Measurements from ENCODE around the gene NCAM1.

The NCAM1 gene

GRCh38 chr11:113174882-113175281 is 213.7 kb downstream of the NCAM1 start:
- DNase-seq = no peak

- DNase-seq = no peak
These were observed 215.6 kb downstream of the NCAM1 start for GRCh38 chr11:113176599-113177360.

GRCh38 chr11:113177671-113178070 is 216.5 kb downstream of the NCAM1 start:
- no peak for DNase-seq

- DNase-seq = no peak
These were observed 217.3 kb downstream of the NCAM1 start for GRCh38 chr11:113178381-113179070.

GRCh38 chr11:113179181-113179704 is 218.0 kb downstream of the NCAM1 start:
- no peak for DNase-seq

GRCh38 chr11:113181094-113181493 is 219.9 kb downstream of the NCAM1 start:
- no peak for DNase-seq

- no peak for DNase-seq
These were observed 221.1 kb downstream of the NCAM1 start for GRCh38 chr11:113182288-113182687.

GRCh38 chr11:113184498-113184897 is 223.3 kb downstream of the NCAM1 start:
- no peak for DNase-seq

GRCh38 chr11:113188371-113188834 is 227.2 kb downstream of the NCAM1 start:
- DNase-seq = no peak

- no peak for DNase-seq
These were observed 228.9 kb downstream of the NCAM1 start for GRCh38 chr11:113189909-113190667.

- DNase-seq = no peak
These were observed 231.1 kb downstream of the NCAM1 start for GRCh38 chr11:113192121-113192925.

GRCh38 chr11:113193016-113193415 is 231.8 kb downstream of the NCAM1 start:
- no peak for DNase-seq

- DNase-seq = no peak
These were observed 232.7 kb downstream of the NCAM1 start for GRCh38 chr11:113193946-113194345.

GRCh38 chr11:113195728-113196127 is 234.5 kb downstream of the NCAM1 start:
- no peak for DNase-seq

- no peak for DNase-seq
These were observed 236.2 kb downstream of the NCAM1 start for GRCh38 chr11:113197446-113197845.

- no peak for DNase-seq
These were observed 237.9 kb downstream of the NCAM1 start for GRCh38 chr11:113198972-113199661.

- no peak for DNase-seq
These were observed 238.6 kb downstream of the NCAM1 start for GRCh38 chr11:113199866-113200265.

- DNase-seq = no peak
These were observed 240.0 kb downstream of the NCAM1 start for GRCh38 chr11:113201054-113201818.

- no peak for DNase-seq
These were observed 241.2 kb downstream of the NCAM1 start for GRCh38 chr11:113202431-113202830.

GRCh38 chr11:113203141-113203753 is 242.0 kb downstream of the NCAM1 start:
- DNase-seq = no peak

GRCh38 chr11:113204280-113204679 is 243.1 kb downstream of the NCAM1 start:
- no peak for DNase-seq

All from activated CD4-positive, alpha-beta T cell treated with anti-CD3 and anti-CD28 coated beads, Interleukin-2, amount 50 U/mL, for 1 hour (primary cell).